Measurements from ENCODE around the gene PLPPR1. TPM values are rescaled to one million over a fixed set of nuclear protein-coding genes. Genes with fewer than 3 reads are reported as not detected.
A peak's percentile ranks its signal among the peaks of the same experiment; 100 is the strongest.

The PLPPR1 gene
- total and polyA plus RNA-seq, 2 experiments from 2014 or later, result 1.3 to 3.7 TPM

DNA sequence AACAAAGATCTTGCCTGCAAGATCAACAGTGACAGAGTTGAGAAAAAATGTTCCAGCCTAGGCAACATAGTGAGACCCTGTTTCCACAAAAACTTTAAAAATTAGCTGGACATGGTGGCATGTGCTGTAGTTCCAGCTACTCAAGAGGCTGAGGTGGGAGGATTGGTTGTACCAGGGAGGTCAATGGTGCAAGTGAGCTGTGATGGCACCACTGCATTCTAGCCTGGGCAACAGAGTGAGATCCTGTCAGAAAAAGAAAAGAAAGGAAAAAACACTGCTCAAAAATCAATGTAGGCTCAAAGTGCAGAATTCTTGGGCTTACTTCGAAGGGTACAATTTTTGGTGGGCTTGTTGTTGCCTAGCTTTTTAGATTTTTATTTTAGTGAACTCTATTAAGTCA lies 145.4 kb downstream of the PLPPR1 start (continued):
- TF ChIP-seq, protein P1, sequence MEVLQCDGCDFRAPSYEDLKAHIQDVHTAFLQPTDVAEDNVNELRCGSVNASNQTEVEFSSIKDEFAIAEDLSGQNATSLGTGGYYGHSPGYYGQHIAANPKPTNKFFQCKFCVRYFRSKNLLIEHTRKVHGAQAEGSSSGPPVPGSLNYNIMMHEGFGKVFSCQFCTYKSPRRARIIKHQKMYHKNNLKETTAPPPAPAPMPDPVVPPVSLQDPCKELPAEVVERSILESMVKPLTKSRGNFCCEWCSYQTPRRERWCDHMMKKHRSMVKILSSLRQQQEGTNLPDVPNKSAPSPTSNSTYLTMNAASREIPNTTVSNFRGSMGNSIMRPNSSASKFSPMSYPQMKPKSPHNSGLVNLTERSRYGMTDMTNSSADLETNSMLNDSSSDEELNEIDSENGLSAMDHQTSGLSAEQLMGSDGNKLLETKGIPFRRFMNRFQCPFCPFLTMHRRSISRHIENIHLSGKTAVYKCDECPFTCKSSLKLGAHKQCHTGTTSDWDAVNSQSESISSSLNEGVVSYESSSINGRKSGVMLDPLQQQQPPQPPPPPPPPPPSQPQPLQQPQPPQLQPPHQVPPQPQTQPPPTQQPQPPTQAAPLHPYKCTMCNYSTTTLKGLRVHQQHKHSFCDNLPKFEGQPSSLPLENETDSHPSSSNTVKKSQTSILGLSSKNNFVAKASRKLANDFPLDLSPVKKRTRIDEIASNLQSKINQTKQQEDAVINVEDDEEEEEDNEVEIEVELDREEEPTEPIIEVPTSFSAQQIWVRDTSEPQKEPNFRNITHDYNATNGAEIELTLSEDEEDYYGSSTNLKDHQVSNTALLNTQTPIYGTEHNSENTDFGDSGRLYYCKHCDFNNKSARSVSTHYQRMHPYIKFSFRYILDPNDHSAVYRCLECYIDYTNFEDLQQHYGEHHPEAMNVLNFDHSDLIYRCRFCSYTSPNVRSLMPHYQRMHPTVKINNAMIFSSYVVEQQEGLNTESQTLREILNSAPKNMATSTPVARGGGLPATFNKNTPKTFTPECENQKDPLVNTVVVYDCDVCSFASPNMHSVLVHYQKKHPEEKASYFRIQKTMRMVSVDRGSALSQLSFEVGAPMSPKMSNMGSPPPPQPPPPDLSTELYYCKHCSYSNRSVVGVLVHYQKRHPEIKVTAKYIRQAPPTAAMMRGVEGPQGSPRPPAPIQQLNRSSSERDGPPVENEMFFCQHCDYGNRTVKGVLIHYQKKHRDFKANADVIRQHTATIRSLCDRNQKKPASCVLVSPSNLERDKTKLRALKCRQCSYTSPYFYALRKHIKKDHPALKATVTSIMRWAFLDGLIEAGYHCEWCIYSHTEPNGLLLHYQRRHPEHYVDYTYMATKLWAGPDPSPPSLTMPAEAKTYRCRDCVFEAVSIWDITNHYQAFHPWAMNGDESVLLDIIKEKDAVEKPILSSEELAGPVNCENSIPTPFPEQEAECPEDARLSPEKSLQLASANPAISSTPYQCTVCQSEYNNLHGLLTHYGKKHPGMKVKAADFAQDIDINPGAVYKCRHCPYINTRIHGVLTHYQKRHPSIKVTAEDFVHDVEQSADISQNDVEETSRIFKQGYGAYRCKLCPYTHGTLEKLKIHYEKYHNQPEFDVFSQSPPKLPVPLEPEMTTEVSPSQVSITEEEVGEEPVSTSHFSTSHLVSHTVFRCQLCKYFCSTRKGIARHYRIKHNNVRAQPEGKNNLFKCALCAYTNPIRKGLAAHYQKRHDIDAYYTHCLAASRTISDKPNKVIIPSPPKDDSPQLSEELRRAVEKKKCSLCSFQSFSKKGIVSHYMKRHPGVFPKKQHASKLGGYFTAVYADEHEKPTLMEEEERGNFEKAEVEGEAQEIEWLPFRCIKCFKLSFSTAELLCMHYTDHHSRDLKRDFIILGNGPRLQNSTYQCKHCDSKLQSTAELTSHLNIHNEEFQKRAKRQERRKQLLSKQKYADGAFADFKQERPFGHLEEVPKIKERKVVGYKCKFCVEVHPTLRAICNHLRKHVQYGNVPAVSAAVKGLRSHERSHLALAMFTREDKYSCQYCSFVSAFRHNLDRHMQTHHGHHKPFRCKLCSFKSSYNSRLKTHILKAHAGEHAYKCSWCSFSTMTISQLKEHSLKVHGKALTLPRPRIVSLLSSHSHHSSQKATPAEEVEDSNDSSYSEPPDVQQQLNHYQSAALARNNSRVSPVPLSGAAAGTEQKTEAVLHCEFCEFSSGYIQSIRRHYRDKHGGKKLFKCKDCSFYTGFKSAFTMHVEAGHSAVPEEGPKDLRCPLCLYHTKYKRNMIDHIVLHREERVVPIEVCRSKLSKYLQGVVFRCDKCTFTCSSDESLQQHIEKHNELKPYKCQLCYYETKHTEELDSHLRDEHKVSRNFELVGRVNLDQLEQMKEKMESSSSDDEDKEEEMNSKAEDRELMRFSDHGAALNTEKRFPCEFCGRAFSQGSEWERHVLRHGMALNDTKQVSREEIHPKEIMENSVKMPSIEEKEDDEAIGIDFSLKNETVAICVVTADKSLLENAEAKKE (CRISPR knock-in tag; IDR thresholded peaks at IDR 0.05), result no peak
- no peak for TF ChIP-seq ETS1 (IDR thresholded peaks at IDR 0.05)
- no peak for TF ChIP-seq EZH2phosphoT487 (IDR thresholded peaks at IDR 0.05; ENCODE audit: unreplicated experiment)
- no peak for TF ChIP-seq CTCF (conservative IDR thresholded peaks at IDR 0.05; ENCODE audit: low read depth in 2 of 2)
- no peak for TF ChIP-seq JUNB (IDR thresholded peaks at IDR 0.05; ENCODE audit: unreplicated experiment)

DNA sequence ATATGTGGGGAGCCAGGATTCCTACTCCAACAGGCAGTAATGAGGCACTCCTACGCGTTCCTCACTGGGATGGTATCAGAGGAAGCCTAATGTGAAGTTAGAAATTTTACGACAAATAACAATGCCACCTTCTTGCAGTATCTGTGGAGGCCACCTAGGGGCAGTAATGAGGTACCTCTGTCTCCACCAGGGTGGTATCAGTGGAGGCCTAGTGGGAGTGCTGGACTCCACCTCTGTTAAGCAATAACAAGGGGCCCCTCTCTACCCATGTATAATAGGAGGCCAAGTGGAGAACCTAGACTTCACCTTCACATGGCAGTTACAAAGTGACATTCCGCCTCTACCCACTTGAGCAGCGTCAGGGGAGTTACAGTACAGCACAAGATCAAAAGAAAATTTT lies 147.9 kb downstream of the PLPPR1 start:
- H3K4me1 ChIP-seq (ENCODE audit: insufficient read depth), result no peaks in the 10 kb centered on the region
- no peaks in the 10 kb centered on the region for H3K27me3 Mint-ChIP-seq (ENCODE audit: insufficient read depth, low read depth, poor library complexity)
- no peak overlapping the region for H3K4me3 ChIP-seq
- H3K27me3 ChIP-seq (ENCODE audit: insufficient read depth), result no peaks in the 10 kb centered on the region
- H3K79me2 ChIP-seq (replicated peaks; ENCODE audit: insufficient read depth), result no peaks in the 10 kb centered on the region
- no peak overlapping the region for H3K4me3 Mint-ChIP-seq
- peaks cover 4% of the 10 kb centered on the region; the same call in 1 of the 2 replicates for H3K9me2 ChIP-seq (ENCODE audit: insufficient read depth)
- no peak overlapping the region for H3K4me2 ChIP-seq
- peak; percentile 65 for DNase-seq (ENCODE audit: low spot score)
- no peak overlapping the region for H3K27ac ChIP-seq (ENCODE audit: low read depth)
- no peaks in the 10 kb centered on the region for H4K20me1 ChIP-seq (replicated peaks; ENCODE audit: insufficient read depth)
- H2AFZ ChIP-seq, result no peak overlapping the region
- H3K27ac Mint-ChIP-seq, result no peak overlapping the region
- H3F3A ChIP-seq (replicated peaks; ENCODE audit: low read depth), result no peaks in the 10 kb centered on the region
- H3K36me3 ChIP-seq (ENCODE audit: insufficient read depth), result no peaks in the 10 kb centered on the region
- peak; percentile 77 for ATAC-seq
- no peaks in the 10 kb centered on the region for H3K9me3 Mint-ChIP-seq
- H3K4me1 Mint-ChIP-seq, result no peaks in the 10 kb centered on the region
- H3K36me3 Mint-ChIP-seq (ENCODE audit: low read depth), result no peaks in the 10 kb centered on the region
- TF ChIP-seq STAT1 (IDR thresholded peaks at IDR 0.05; ENCODE audit: unreplicated experiment), result no peak
- TF ChIP-seq, protein P1 (CRISPR knock-in tag; IDR thresholded peaks at IDR 0.05), result 0 out of 2 replicates have a peak, but pooled peaks have one; percentile 27

All from GM23338 (cell line).